Mammary epithelial cell (primary cell): ENCODE data around the gene GSS.

Source experiments
- CTCF ChIP-seq, 2 donors: IDR thresholded peaks in 1 of 2; conservative IDR thresholded peaks in 1 of 2; 2 replicates each; pipeline ENCODE4 v1.5.1; 2011 to 2012; ENCODE audit warnings: inconsistent platforms in 2 of 2, low read length in 2 of 2, mild to moderate bottlenecking in 2 of 2, control low read depth in 1 of 2, low read depth in 1 of 2; ENCODE audit not compliant: insufficient read depth in 1 of 2; ENCODE audit errors: extremely low read depth in 1 of 2
- EZH2 ChIP-seq: IDR thresholded peaks from 2 replicates; pipeline ENCODE4 v1.6.1; 2012; ENCODE audit warnings: low read length, inconsistent platforms, borderline replicate concordance

GRCh38 chr20:34989670-34990069, 34.1 kb upstream of the GSS start:
- TF ChIP-seq EZH2 (no peak), CTCF (conservative IDR thresholded peaks at IDR 0.05 in 1 of 2, IDR thresholded peaks at IDR 0.05 in 1 of 2; ENCODE audit: extremely low read depth in 1 of 2, insufficient read depth in 1 of 2, low read depth in 1 of 2, low read length in 2 of 2) (no peak)
